ENCODE data around the gene SCUBE1. TPM values are rescaled to one million over a fixed set of nuclear protein-coding genes. Genes with fewer than 3 reads are reported as not detected.

Gene SCUBE1
- total and polyA plus RNA-seq, 3 experiments from 2014 or later = 0.07 to 0.33 TPM; not detected in 1

DNA sequence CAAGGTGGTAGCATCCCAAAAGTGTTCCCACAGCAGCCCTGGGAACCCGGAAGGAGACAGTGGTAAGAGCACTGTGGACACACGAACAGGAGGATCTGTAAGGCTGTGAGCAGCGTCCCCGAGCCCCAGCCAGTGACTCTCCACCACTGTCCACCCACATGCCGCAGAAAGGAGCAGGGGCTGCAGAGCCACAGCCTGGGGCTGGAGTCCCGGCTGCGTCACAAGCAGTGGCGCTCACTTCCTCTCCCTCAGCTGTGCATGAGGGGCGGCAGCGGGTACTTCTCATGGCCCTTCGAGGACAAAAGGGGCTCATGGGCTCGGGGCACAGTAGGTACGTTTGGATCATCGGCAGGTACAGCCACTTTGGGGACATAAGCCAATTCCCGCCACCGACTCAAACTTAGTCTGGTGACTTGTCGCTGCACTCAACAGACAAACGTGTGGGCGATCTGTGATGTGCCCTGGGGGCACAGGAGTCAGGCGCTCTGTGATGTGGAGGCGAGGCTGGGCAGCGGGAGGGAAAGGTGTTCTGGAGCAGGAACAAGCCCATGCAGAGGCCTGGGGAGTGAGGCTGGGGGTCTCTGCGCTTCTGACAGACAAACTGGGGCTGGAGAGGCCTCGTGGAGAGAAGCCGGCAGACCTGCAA lies 68.5 kb downstream of the SCUBE1 start:
- CTCF ChIA-PET = interaction anchor here (0.7 to 9.5 kb wide), 15 partner anchors 10 to 671 kb away, joined by 3 to 61 read pairs (median 5); no protein-coding TSS in a partner anchor
- no peaks in the 10 kb centered on the region for H3K9me3 ChIP-seq (ENCODE audit: low read length)

DNA sequence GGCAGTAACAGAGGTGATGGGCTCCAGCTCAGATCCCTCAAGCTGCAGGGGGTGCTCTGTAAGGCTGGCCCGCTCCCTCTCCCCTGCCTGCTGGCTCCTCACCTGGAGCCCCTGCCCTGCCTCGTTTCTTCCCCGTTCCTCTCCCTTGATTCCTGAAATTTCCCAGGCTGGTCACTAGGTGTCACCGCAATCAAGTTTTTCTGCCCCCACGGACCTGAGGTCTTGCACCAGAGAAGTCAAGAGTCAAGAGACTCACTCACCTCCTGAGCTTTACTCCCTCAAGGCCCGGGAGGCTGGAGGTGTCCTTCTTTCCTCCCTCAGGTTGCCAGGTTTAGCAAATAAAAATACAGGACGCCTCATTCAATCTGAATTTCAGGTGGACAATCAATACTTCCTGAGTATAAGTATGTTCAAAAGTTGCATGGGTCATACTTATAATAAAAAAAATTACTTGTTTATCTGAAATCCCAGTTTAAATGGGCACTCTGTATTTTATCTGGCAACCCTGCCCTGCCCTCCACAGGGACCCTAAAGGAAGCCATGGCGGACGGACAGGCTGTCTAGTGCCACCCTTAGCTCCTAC lies 69.2 kb downstream of the SCUBE1 start:
- H3K27me3 Mint-ChIP-seq = peaks cover 2 to 5% of the 10 kb centered on the region in 2 donors
- no peak overlapping the region for H3K4me3 Mint-ChIP-seq
- ChIA-PET CTCF (interaction anchor here (0.6 to 9.5 kb wide), 18 partner anchors 10 to 672 kb away, joined by 3 to 61 read pairs (median 5); no protein-coding TSS in a partner anchor), POLR2A (interaction anchor here (0.6 kb wide), 1 partner anchor 685 kb away, joined by 3 read pairs; no protein-coding TSS in a partner anchor)
- no peaks in the 10 kb centered on the region for H3K4me1 ChIP-seq (ENCODE audit: insufficient read depth, low read length)
- peak overlapping the region in 1 of 8 donors; percentile 20 for H3K27ac Mint-ChIP-seq
- DNase-seq = peak in 4 of 5 donors; percentile 17 to 55 (median 33)
- peaks cover 4 to 5% (median 4%) of the 10 kb centered on the region in 3 donors for H3K4me1 Mint-ChIP-seq
- H3K27me3 ChIP-seq (ENCODE audit: insufficient read depth, low read length, poor library complexity, severe bottlenecking) = no peaks in the 10 kb centered on the region
- H3K36me3 Mint-ChIP-seq = no peaks in the 10 kb centered on the region
- no peak overlapping the region for H3K27ac ChIP-seq (ENCODE audit: low read depth, low read length)
- H3K9me3 ChIP-seq (ENCODE audit: low read length) = no peaks in the 10 kb centered on the region
- H3K9me3 Mint-ChIP-seq = no peaks in the 10 kb centered on the region
- H3K36me3 ChIP-seq (ENCODE audit: insufficient read depth, low read length) = no peaks in the 10 kb centered on the region
- H3K4me3 ChIP-seq (ENCODE audit: low read length) = no peak overlapping the region

More for the DNA sequence above, 68.5 kb downstream of the SCUBE1 start:
- Mint-ChIP-seq H3K4me1 (peaks cover 4 to 5% (median 4%) of the 10 kb centered on the region in 3 donors), H3K36me3 (no peaks in the 10 kb centered on the region), H3K4me3 (no peak overlapping the region), H3K27ac (no peak overlapping the region), H3K9me3 (no peaks in the 10 kb centered on the region), H3K27me3 (peaks cover 2 to 5% of the 10 kb centered on the region in 2 donors)
- H3K4me3 ChIP-seq (ENCODE audit: low read length) = no peak overlapping the region
- H3K36me3 ChIP-seq (ENCODE audit: insufficient read depth, low read length) = no peaks in the 10 kb centered on the region
- no peaks in the 10 kb centered on the region for H3K27me3 ChIP-seq (ENCODE audit: insufficient read depth, low read length, poor library complexity, severe bottlenecking)
- POLR2A ChIA-PET = no interaction called here
- DNase-seq = no peak
- no peaks in the 10 kb centered on the region for H3K4me1 ChIP-seq (ENCODE audit: insufficient read depth, low read length)
- no peak overlapping the region for H3K27ac ChIP-seq (ENCODE audit: low read depth, low read length)

DNA sequence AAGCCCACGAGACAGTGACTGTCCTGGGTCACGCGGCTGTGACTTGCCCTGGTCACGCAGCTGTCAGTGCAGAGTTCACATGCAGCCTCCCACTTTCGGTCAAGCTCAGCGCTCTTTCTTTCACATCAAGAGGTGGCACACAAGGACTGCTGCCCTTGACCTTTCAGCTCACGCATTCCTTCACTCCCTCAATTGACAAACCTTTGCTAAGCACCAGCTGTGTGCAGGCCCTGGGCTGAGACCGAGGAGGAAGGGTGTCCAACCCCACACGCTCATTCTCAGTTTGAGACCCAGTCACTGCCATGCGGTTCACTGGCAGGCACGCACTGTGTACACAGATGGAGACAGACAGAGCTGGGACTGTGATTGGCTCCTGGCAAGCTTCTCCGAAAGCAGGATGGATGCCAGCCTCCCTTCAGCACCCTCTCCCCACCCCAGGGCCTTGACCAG lies 70.3 kb downstream of the SCUBE1 start:
- CTCF ChIA-PET = interaction anchor here (0.7 to 9.5 kb wide), 9 partner anchors 9 to 119 kb away, joined by 3 to 61 read pairs (median 5); no protein-coding TSS in a partner anchor
- Histone ChIP-seq H3K36me3 (ENCODE audit: insufficient read depth, low read length) (no peaks in the 10 kb centered on the region), H3K4me3 (ENCODE audit: low read length) (no peak overlapping the region), H3K9me3 (ENCODE audit: low read length) (no peaks in the 10 kb centered on the region), H3K27ac (ENCODE audit: low read depth, low read length) (no peak overlapping the region), H3K4me1 (ENCODE audit: insufficient read depth, low read length) (no peaks in the 10 kb centered on the region), H3K27me3 (ENCODE audit: insufficient read depth, low read length, poor library complexity, severe bottlenecking) (no peaks in the 10 kb centered on the region)
- Mint-ChIP-seq H3K27me3 (peaks cover 2 to 5% of the 10 kb centered on the region in 2 donors), H3K36me3 (no peaks in the 10 kb centered on the region), H3K4me1 (peaks cover 4 to 5% (median 4%) of the 10 kb centered on the region in 3 donors), H3K4me3 (no peak overlapping the region), H3K9me3 (no peaks in the 10 kb centered on the region), H3K27ac (no peak overlapping the region)
- POLR2A ChIA-PET = no interaction called here
- no peak for DNase-seq

DNA sequence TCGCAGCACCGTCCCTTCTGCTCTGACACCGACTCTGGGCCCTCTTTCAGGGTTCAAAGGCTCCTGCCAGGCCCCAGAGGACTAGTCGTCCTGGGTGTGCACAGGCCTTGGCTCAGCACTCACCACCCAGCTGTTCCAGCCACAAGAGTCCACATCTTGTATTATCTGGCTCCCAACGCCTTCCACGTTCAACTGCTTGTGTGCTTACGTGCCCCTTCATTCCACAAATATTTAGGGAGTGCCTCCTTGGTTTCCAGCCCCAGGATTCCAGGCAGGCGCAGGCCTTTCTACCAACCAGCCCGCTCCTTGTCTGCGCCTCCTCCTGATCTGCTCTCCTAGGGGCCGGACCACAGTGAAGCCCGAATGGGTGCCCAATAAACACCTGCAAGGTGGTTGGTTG lies 70.9 kb downstream of the SCUBE1 start:
- no peaks in the 10 kb centered on the region for H3K9me3 ChIP-seq (ENCODE audit: low read length)
- H3K4me1 ChIP-seq (ENCODE audit: insufficient read depth, low read length) = no peaks in the 10 kb centered on the region
- CTCF ChIA-PET = interaction anchor here (1.0 to 9.5 kb wide), 5 partner anchors 9 to 120 kb away, joined by 3 to 61 read pairs (median 21); no protein-coding TSS in a partner anchor
- POLR2A ChIA-PET = no interaction called here
- H3K27me3 ChIP-seq (ENCODE audit: insufficient read depth, low read length, poor library complexity, severe bottlenecking) = no peaks in the 10 kb centered on the region
- H3K4me3 Mint-ChIP-seq = no peak overlapping the region
- H3K4me3 ChIP-seq (ENCODE audit: low read length) = no peak overlapping the region
- H3K9me3 Mint-ChIP-seq = no peaks in the 10 kb centered on the region
- peaks cover 2 to 5% of the 10 kb centered on the region in 2 donors for H3K27me3 Mint-ChIP-seq
- no peak overlapping the region for H3K27ac Mint-ChIP-seq
- H3K36me3 Mint-ChIP-seq = no peaks in the 10 kb centered on the region
- DNase-seq = no peak
- no peaks in the 10 kb centered on the region for H3K36me3 ChIP-seq (ENCODE audit: insufficient read depth, low read length)
- no peak overlapping the region for H3K27ac ChIP-seq (ENCODE audit: low read depth, low read length)
- H3K4me1 Mint-ChIP-seq = peaks cover 4 to 5% (median 4%) of the 10 kb centered on the region in 3 donors

DNA sequence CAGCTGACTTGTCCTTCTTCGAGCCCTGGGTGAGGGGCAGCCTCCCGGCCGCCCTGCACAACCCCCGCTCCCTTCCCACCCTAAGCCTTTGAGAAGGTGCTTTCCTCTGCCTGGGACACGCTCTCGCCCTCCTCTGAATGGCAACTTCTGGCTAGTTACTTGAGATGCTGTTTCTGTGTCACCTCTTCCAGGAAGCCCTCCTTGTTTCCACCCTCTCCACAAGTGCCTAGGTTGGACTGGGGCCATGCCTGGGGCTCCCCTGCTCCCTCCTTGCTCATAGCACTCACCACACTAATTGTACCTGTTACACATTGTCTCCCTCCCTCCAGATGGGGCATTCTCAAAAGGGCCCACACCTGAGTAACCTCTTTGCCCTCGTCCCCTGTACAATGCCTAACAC lies 72.2 kb downstream of the SCUBE1 start:
- H3K4me3 Mint-ChIP-seq = no peak overlapping the region
- no peaks in the 10 kb centered on the region for H3K36me3 Mint-ChIP-seq
- no peaks in the 10 kb centered on the region for H3K36me3 ChIP-seq (ENCODE audit: insufficient read depth, low read length)
- ChIA-PET CTCF (interaction anchor here (1.5 to 9.5 kb wide), 3 partner anchors 75 to 115 kb away, joined by 10 to 61 read pairs (median 48); no protein-coding TSS in a partner anchor), POLR2A (no interaction called here)
- H3K27me3 Mint-ChIP-seq = peaks cover 2 to 5% of the 10 kb centered on the region in 2 donors
- no peaks in the 10 kb centered on the region for H3K9me3 ChIP-seq (ENCODE audit: low read length)
- no peak overlapping the region for H3K27ac ChIP-seq (ENCODE audit: low read depth, low read length)
- no peaks in the 10 kb centered on the region for H3K4me1 ChIP-seq (ENCODE audit: insufficient read depth, low read length)
- H3K4me3 ChIP-seq (ENCODE audit: low read length) = no peak overlapping the region
- peak overlapping the region in 2 of 8 donors; percentile 6 to 51 for H3K27ac Mint-ChIP-seq
- H3K27me3 ChIP-seq (ENCODE audit: insufficient read depth, low read length, poor library complexity, severe bottlenecking) = no peaks in the 10 kb centered on the region
- no peak for DNase-seq
- peaks cover 4 to 5% (median 4%) of the 10 kb centered on the region in 3 donors for H3K4me1 Mint-ChIP-seq
- no peaks in the 10 kb centered on the region for H3K9me3 Mint-ChIP-seq

DNA sequence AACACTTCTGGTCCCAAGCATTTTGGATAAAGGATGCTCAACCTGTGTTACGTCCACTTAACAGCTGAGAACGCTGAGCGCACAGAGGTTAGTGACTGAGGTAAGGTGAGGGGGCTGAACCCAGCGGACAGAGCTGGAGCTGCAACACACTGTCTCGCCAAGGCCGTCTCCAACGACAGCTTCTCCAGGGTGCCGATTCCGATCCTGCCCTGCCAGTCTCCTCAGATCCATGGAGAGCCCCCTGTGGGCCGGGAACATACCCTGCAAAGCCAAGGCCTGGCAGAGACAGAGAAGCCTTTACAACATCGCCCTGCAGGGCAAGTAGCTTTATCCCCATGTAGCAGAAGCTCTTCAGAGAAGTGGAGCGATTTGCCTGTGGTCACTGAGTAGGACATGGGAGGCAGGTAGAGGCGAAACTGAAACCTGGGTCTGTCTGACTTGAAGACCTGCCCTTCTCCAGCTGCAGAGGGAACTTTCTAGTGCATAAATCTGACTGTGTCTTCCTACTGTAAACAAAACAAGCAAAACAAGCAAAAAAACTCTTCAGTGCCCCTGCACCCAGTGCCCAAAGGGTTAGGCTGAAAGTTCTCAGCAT lies 72.8 kb downstream of the SCUBE1 start:
- Mint-ChIP-seq H3K36me3 (no peaks in the 10 kb centered on the region), H3K27ac (peak overlapping the region in 2 of 8 donors; percentile 47 to 51), H3K9me3 (no peaks in the 10 kb centered on the region), H3K4me3 (no peak overlapping the region), H3K27me3 (peaks cover 2 to 3% of the 10 kb centered on the region in 2 donors), H3K4me1 (peaks cover 4 to 7% (median 6%) of the 10 kb centered on the region in 3 donors)
- no peak for DNase-seq
- Histone ChIP-seq H3K27ac (ENCODE audit: low read depth, low read length) (no peak overlapping the region), H3K4me1 (ENCODE audit: insufficient read depth, low read length) (peaks cover 1% of the 10 kb centered on the region), H3K27me3 (ENCODE audit: insufficient read depth, low read length, poor library complexity, severe bottlenecking) (no peaks in the 10 kb centered on the region), H3K4me3 (ENCODE audit: low read length) (no peak overlapping the region), H3K36me3 (ENCODE audit: insufficient read depth, low read length) (no peaks in the 10 kb centered on the region), H3K9me3 (ENCODE audit: low read length) (no peaks in the 10 kb centered on the region)
- ChIA-PET CTCF (interaction anchor here (1.5 to 6.0 kb wide), 2 partner anchors 76 to 116 kb away, joined by 10 to 48 read pairs; no protein-coding TSS in a partner anchor), POLR2A (no interaction called here)

DNA sequence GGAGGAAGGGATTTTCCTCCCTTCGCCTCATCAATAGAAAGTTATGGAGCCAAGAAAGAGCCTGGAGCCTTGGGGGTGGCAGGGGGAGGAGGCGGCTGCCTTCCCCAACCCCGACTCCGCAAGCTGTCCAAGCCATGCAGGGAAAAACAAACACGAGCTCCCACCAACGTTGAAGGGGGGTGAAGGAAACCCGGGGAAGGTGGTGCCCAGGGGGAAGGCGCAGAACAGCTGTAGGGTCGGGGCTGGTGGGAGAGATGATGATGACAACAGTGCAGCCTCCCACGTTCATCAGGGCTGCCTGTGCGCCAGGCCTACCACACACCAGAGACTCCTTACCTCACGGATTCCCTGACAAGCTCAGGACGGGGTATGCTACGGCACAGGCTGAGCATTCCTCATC lies 73.5 kb downstream of the SCUBE1 start:
- Histone ChIP-seq H3K36me3 (ENCODE audit: insufficient read depth, low read length) (no peaks in the 10 kb centered on the region), H3K27ac (ENCODE audit: low read depth, low read length) (no peak overlapping the region), H3K27me3 (ENCODE audit: insufficient read depth, low read length, poor library complexity, severe bottlenecking) (no peaks in the 10 kb centered on the region), H3K4me1 (ENCODE audit: insufficient read depth, low read length) (peaks cover 9% of the 10 kb centered on the region), H3K4me3 (ENCODE audit: low read length) (no peak overlapping the region), H3K9me3 (ENCODE audit: low read length) (no peaks in the 10 kb centered on the region)
- Mint-ChIP-seq H3K36me3 (no peaks in the 10 kb centered on the region), H3K27me3 (peaks cover 0 to 2% of the 10 kb centered on the region in 2 donors), H3K9me3 (no peaks in the 10 kb centered on the region), H3K4me3 (no peak overlapping the region), H3K4me1 (peaks cover 9 to 15% (median 13%) of the 10 kb centered on the region in 3 donors), H3K27ac (no peak overlapping the region)
- ChIA-PET CTCF (interaction anchor here (1.5 to 6.0 kb wide), 2 partner anchors 77 to 116 kb away, joined by 10 to 48 read pairs; no protein-coding TSS in a partner anchor), POLR2A (no interaction called here)
- no peak for DNase-seq

Measured in CD8-positive, alpha-beta memory T cell (primary cell).